Mucosa of rectum (tissue), 2 donors: ENCODE measurements around the gene GABRA4.

Experiments
- H3K27ac ChIP-seq, 2 donors: one replicate each; pipeline ENCODE4 v1.7.0; 2013; ENCODE audit warnings: inconsistent platforms in 2 of 2, low read depth in 2 of 2, low read length in 2 of 2
- H3K27me3 ChIP-seq, 2 donors: one replicate each; pipeline ENCODE4 v1.7.0; 2013; ENCODE audit warnings: low read length in 2 of 2; ENCODE audit not compliant: control insufficient read depth in 2 of 2, insufficient read depth in 2 of 2
- H3K36me3 ChIP-seq, 2 donors: one replicate each; pipeline ENCODE4 v1.7.0; 2013; ENCODE audit warnings: low read length in 2 of 2; ENCODE audit not compliant: control insufficient read depth in 2 of 2, insufficient read depth in 2 of 2
- H3K4me1 ChIP-seq, 2 donors: one replicate each; pipeline ENCODE4 v1.7.0; 2013; ENCODE audit warnings: low read length in 2 of 2, mild to moderate bottlenecking in 1 of 2; ENCODE audit not compliant: control insufficient read depth in 2 of 2, insufficient read depth in 2 of 2
- H3K4me3 ChIP-seq, 2 donors: one replicate each; pipeline ENCODE4 v1.7.0; 2013; ENCODE audit warnings: low read length in 2 of 2
- H3K9ac ChIP-seq, 2 donors: one replicate each; pipeline ENCODE4 v1.7.0; 2013; ENCODE audit warnings: low read length in 2 of 2, low read depth in 1 of 2, mild to moderate bottlenecking in 1 of 2
- H3K9me3 ChIP-seq, 2 donors: one replicate each; pipeline ENCODE4 v1.7.0; 2013; ENCODE audit warnings: low read length in 2 of 2; ENCODE audit not compliant: control insufficient read depth in 2 of 2
- donor health status: healthy.
- donor health status: Normal muscosa, but diverticular disease.

Gene GABRA4

GRCh38 chr4:46980851-46981250 lies 12.5 kb downstream of the GABRA4 start:
- H3K27ac ChIP-seq: no peak overlapping the region
- no peaks in the 10 kb centered on the region for H3K9me3 ChIP-seq
- no peaks in the 10 kb centered on the region for H3K27me3 ChIP-seq
- H3K36me3 ChIP-seq: no peaks in the 10 kb centered on the region
- no peaks in the 10 kb centered on the region for H3K4me1 ChIP-seq
- H3K9ac ChIP-seq: no peak overlapping the region
- H3K4me3 ChIP-seq: no peak overlapping the region

GRCh38 chr4:46979726-46980125 lies 13.7 kb downstream of the GABRA4 start:
- H3K27ac ChIP-seq: no peak overlapping the region
- no peak overlapping the region for H3K4me3 ChIP-seq
- no peaks in the 10 kb centered on the region for H3K4me1 ChIP-seq
- H3K9ac ChIP-seq: no peak overlapping the region
- no peaks in the 10 kb centered on the region for H3K27me3 ChIP-seq
- H3K9me3 ChIP-seq: no peaks in the 10 kb centered on the region
- no peaks in the 10 kb centered on the region for H3K36me3 ChIP-seq

- Histone ChIP-seq H3K4me3 (no peak overlapping the region), H3K9ac (no peak overlapping the region), H3K4me1 (no peaks in the 10 kb centered on the region), H3K27me3 (no peaks in the 10 kb centered on the region), H3K27ac (no peak overlapping the region), H3K9me3 (no peaks in the 10 kb centered on the region), H3K36me3 (no peaks in the 10 kb centered on the region)
Observed at GRCh38 chr4:46979283-46979682, 14.1 kb downstream of the GABRA4 start.

GRCh38 chr4:46977245-46977644 lies 16.1 kb downstream of the GABRA4 start:
- no peak overlapping the region for H3K4me3 ChIP-seq
- H3K27ac ChIP-seq: no peak overlapping the region
- H3K4me1 ChIP-seq: no peaks in the 10 kb centered on the region
- H3K36me3 ChIP-seq: no peaks in the 10 kb centered on the region
- no peaks in the 10 kb centered on the region for H3K27me3 ChIP-seq
- no peaks in the 10 kb centered on the region for H3K9me3 ChIP-seq
- no peak overlapping the region for H3K9ac ChIP-seq

- H3K4me1 ChIP-seq: no peaks in the 10 kb centered on the region
- no peaks in the 10 kb centered on the region for H3K27me3 ChIP-seq
- H3K4me3 ChIP-seq: no peak overlapping the region
- H3K9me3 ChIP-seq: no peaks in the 10 kb centered on the region
- no peaks in the 10 kb centered on the region for H3K36me3 ChIP-seq
- no peak overlapping the region for H3K27ac ChIP-seq
- H3K9ac ChIP-seq: no peak overlapping the region
Observed at GRCh38 chr4:46975812-46976553, 17.4 kb downstream of the GABRA4 start.

- Histone ChIP-seq H3K27me3 (no peaks in the 10 kb centered on the region), H3K27ac (no peak overlapping the region), H3K4me3 (no peak overlapping the region), H3K4me1 (no peaks in the 10 kb centered on the region), H3K9ac (no peak overlapping the region), H3K36me3 (no peaks in the 10 kb centered on the region), H3K9me3 (no peaks in the 10 kb centered on the region)
Observed at GRCh38 chr4:46974891-46975543, 18.4 kb downstream of the GABRA4 start.

GRCh38 chr4:46968847-46969246 lies 24.5 kb downstream of the GABRA4 start:
- Histone ChIP-seq H3K9me3 (no peaks in the 10 kb centered on the region), H3K27me3 (no peaks in the 10 kb centered on the region), H3K9ac (no peak overlapping the region), H3K4me1 (no peaks in the 10 kb centered on the region), H3K36me3 (no peaks in the 10 kb centered on the region), H3K27ac (no peak overlapping the region), H3K4me3 (no peak overlapping the region)

- H3K4me3 ChIP-seq: no peak overlapping the region
- H3K36me3 ChIP-seq: no peaks in the 10 kb centered on the region
- H3K27me3 ChIP-seq: no peaks in the 10 kb centered on the region
- H3K27ac ChIP-seq: no peak overlapping the region
- no peak overlapping the region for H3K9ac ChIP-seq
- H3K9me3 ChIP-seq: no peaks in the 10 kb centered on the region
- H3K4me1 ChIP-seq: no peaks in the 10 kb centered on the region
Observed at GRCh38 chr4:46967631-46968030, 25.8 kb downstream of the GABRA4 start.

- Histone ChIP-seq H3K27me3 (no peaks in the 10 kb centered on the region), H3K27ac (no peak overlapping the region), H3K4me3 (no peak overlapping the region), H3K9me3 (no peaks in the 10 kb centered on the region), H3K9ac (no peak overlapping the region), H3K4me1 (no peaks in the 10 kb centered on the region), H3K36me3 (no peaks in the 10 kb centered on the region)
Observed at GRCh38 chr4:46958742-46959488, 34.5 kb downstream of the GABRA4 start.

GRCh38 chr4:46956451-46956850 lies 36.9 kb downstream of the GABRA4 start:
- Histone ChIP-seq H3K4me3 (no peak overlapping the region), H3K9me3 (no peaks in the 10 kb centered on the region), H3K9ac (no peak overlapping the region), H3K36me3 (no peaks in the 10 kb centered on the region), H3K27me3 (no peaks in the 10 kb centered on the region), H3K4me1 (no peaks in the 10 kb centered on the region), H3K27ac (no peak overlapping the region)
